ENCODE measurements around the gene ASIP. TPM values are rescaled to one million over a fixed set of nuclear protein-coding genes. Genes with fewer than 3 reads are reported as not detected.
"Not testable (repeated sequence)": the region's sequence is repeated elsewhere in the genome, so short reads cannot be mapped to it uniquely, and the experiment has no call there.

Gene ASIP
- polyA plus RNA-seq (2013, experiment 1 of 2), result not detected
- polyA plus RNA-seq (2013, experiment 2 of 2), result not detected

- no peak within 1 kb of the TSS for H3K9ac ChIP-seq (ENCODE audit: low read depth, low read length)
These were observed at the start of gene ASIP for GRCh38 chr20:34240693-34241615. TSS of gene ASIP (plus strand) at chr20:34241423. CDS start at chr20:34260375, 18,952 bp downstream.

GRCh38 chr20:34193051-34193450, 48.2 kb upstream of the ASIP start:
- Histone ChIP-seq H3K4me1 (ENCODE audit: insufficient read depth, low read length) (peaks cover 19% of the 10 kb centered on the region), H3K9ac (ENCODE audit: low read depth, low read length) (no peak overlapping the region), H3K36me3 (ENCODE audit: insufficient read depth, low read length) (no peaks in the 10 kb centered on the region), H3K4me3 (ENCODE audit: low read length) (no peak overlapping the region), H3K9me3 (ENCODE audit: insufficient read depth, low read depth, low read length) (no peaks in the 10 kb centered on the region), H3K27ac (ENCODE audit: low read depth, low read length) (no peak overlapping the region), H3K27me3 (ENCODE audit: insufficient read depth, low read length) (no peaks in the 10 kb centered on the region)
- 86% methylated on average over 3 of the region's 3 CpGs for WGBS

More at GRCh38 chr20:34240693-34241615, at the start of gene ASIP:
- no peak within 1 kb of the TSS for H3K27ac ChIP-seq (ENCODE audit: low read depth, low read length)
- H3K36me3 ChIP-seq (ENCODE audit: insufficient read depth, low read length), result no peaks in the 10 kb centered on the region
- peaks cover 3% of the 10 kb centered on the region; the same call in 1 of the 2 replicates for H3K9me3 ChIP-seq (ENCODE audit: insufficient read depth, low read depth, low read length)
- no peak within 1 kb of the TSS for H3K4me3 ChIP-seq (ENCODE audit: low read length)
- no peaks in the 10 kb centered on the region for H3K27me3 ChIP-seq (ENCODE audit: insufficient read depth, low read length)
- H3K4me1 ChIP-seq (ENCODE audit: insufficient read depth, low read length), result peaks cover 8% of the 10 kb centered on the region; the same call in 1 of the 2 replicates
- 80% methylated on average over 8 of the region's 9 CpGs for WGBS

- WGBS, result no CpG with 5 or more reads among the region's 3 CpGs
- Histone ChIP-seq H3K27ac (ENCODE audit: low read depth, low read length) (no peak overlapping the region), H3K9ac (ENCODE audit: low read depth, low read length) (no peak overlapping the region)
These were observed 42.0 kb upstream of the ASIP start for GRCh38 chr20:34199183-34199582.

GRCh38 chr20:34200023-34200422, 41.2 kb upstream of the ASIP start:
- no peaks in the 10 kb centered on the region for H3K27me3 ChIP-seq (ENCODE audit: insufficient read depth, low read length)
- H3K9ac ChIP-seq (ENCODE audit: low read depth, low read length), result no peak overlapping the region
- no peak overlapping the region for H3K4me3 ChIP-seq (ENCODE audit: low read length)
- H3K9me3 ChIP-seq (ENCODE audit: insufficient read depth, low read depth, low read length), result no peaks in the 10 kb centered on the region
- WGBS, result 89% methylated on average over 1 of the region's 2 CpGs
- H3K4me1 ChIP-seq (ENCODE audit: insufficient read depth, low read length), result peaks cover 6% of the 10 kb centered on the region; the same call in 1 of the 2 replicates
- H3K36me3 ChIP-seq (ENCODE audit: insufficient read depth, low read length), result no peaks in the 10 kb centered on the region
- no peak overlapping the region for H3K27ac ChIP-seq (ENCODE audit: low read depth, low read length)

More at GRCh38 chr20:34199183-34199582, 42.0 kb upstream of the ASIP start:
- H3K9me3 ChIP-seq (ENCODE audit: insufficient read depth, low read depth, low read length), result no peaks in the 10 kb centered on the region
- H3K27me3 ChIP-seq (ENCODE audit: insufficient read depth, low read length), result no peaks in the 10 kb centered on the region
- H3K4me3 ChIP-seq (ENCODE audit: low read length), result no peak overlapping the region
- peaks cover 8% of the 10 kb centered on the region; the same call in 1 of the 2 replicates for H3K4me1 ChIP-seq (ENCODE audit: insufficient read depth, low read length)
- no peaks in the 10 kb centered on the region for H3K36me3 ChIP-seq (ENCODE audit: insufficient read depth, low read length)

GRCh38 chr20:34201531-34201930, 39.7 kb upstream of the ASIP start:
- Histone ChIP-seq H3K27me3 (ENCODE audit: insufficient read depth, low read length) (no peaks in the 10 kb centered on the region), H3K27ac (ENCODE audit: low read depth, low read length) (no peak overlapping the region), H3K36me3 (ENCODE audit: insufficient read depth, low read length) (no peaks in the 10 kb centered on the region), H3K4me1 (ENCODE audit: insufficient read depth, low read length) (no peaks in the 10 kb centered on the region), H3K9ac (ENCODE audit: low read depth, low read length) (no peak overlapping the region), H3K9me3 (ENCODE audit: insufficient read depth, low read depth, low read length) (no peaks in the 10 kb centered on the region), H3K4me3 (ENCODE audit: low read length) (no peak overlapping the region)
- WGBS, result 90% methylated on average over 4 of the region's 4 CpGs

- H3K4me1 ChIP-seq (ENCODE audit: insufficient read depth, low read length); H3K4me3 ChIP-seq (ENCODE audit: low read length); H3K9ac ChIP-seq (ENCODE audit: low read depth, low read length); H3K9me3 ChIP-seq (ENCODE audit: insufficient read depth, low read depth, low read length); H3K27me3 ChIP-seq (ENCODE audit: insufficient read depth, low read length); H3K36me3 ChIP-seq (ENCODE audit: insufficient read depth, low read length); H3K27ac ChIP-seq (ENCODE audit: low read depth, low read length): not testable (repeated sequence)
- WGBS, result 90% methylated on average over 21 of the region's 21 CpGs
These were observed 35.9 kb upstream of the ASIP start for GRCh38 chr20:34205172-34205880.

- Histone ChIP-seq H3K4me1 (ENCODE audit: insufficient read depth, low read length) (no peaks in the 10 kb centered on the region), H3K36me3 (ENCODE audit: insufficient read depth, low read length) (no peaks in the 10 kb centered on the region), H3K9me3 (ENCODE audit: insufficient read depth, low read depth, low read length) (peaks cover 13% of the 10 kb centered on the region; the same call in 1 of the 2 replicates), H3K9ac (ENCODE audit: low read depth, low read length) (no peak overlapping the region), H3K27me3 (ENCODE audit: insufficient read depth, low read length) (peaks cover 9% of the 10 kb centered on the region; the same call in 1 of the 2 replicates), H3K4me3 (ENCODE audit: low read length) (no peak overlapping the region), H3K27ac (ENCODE audit: low read depth, low read length) (no peak overlapping the region)
- 82% methylated on average over 3 of the region's 3 CpGs for WGBS
These were observed 32.1 kb upstream of the ASIP start for GRCh38 chr20:34209111-34209510.

GRCh38 chr20:34210271-34210670, 31.0 kb upstream of the ASIP start:
- Histone ChIP-seq H3K27ac (ENCODE audit: low read depth, low read length) (no peak overlapping the region), H3K9ac (ENCODE audit: low read depth, low read length) (no peak overlapping the region), H3K36me3 (ENCODE audit: insufficient read depth, low read length) (no peaks in the 10 kb centered on the region), H3K4me3 (ENCODE audit: low read length) (no peak overlapping the region), H3K27me3 (ENCODE audit: insufficient read depth, low read length) (peaks cover 21% of the 10 kb centered on the region), H3K4me1 (ENCODE audit: insufficient read depth, low read length) (no peaks in the 10 kb centered on the region), H3K9me3 (ENCODE audit: insufficient read depth, low read depth, low read length) (peaks cover 13% of the 10 kb centered on the region; the same call in 1 of the 2 replicates)
- 93% methylated on average over 4 of the region's 4 CpGs for WGBS

GRCh38 chr20:34211591-34211990, 29.6 kb upstream of the ASIP start:
- H3K36me3 ChIP-seq (ENCODE audit: insufficient read depth, low read length), result no peaks in the 10 kb centered on the region
- WGBS, result 87% methylated on average over 1 of the region's 2 CpGs
- H3K9me3 ChIP-seq (ENCODE audit: insufficient read depth, low read depth, low read length), result peaks cover 13% of the 10 kb centered on the region; the same call in 1 of the 2 replicates
- no peak overlapping the region for H3K4me3 ChIP-seq (ENCODE audit: low read length)
- H3K9ac ChIP-seq (ENCODE audit: low read depth, low read length), result no peak overlapping the region
- no peak overlapping the region for H3K27ac ChIP-seq (ENCODE audit: low read depth, low read length)
- H3K4me1 ChIP-seq (ENCODE audit: insufficient read depth, low read length), result peaks cover 4% of the 10 kb centered on the region; the same call in 1 of the 2 replicates
- peaks cover 34% of the 10 kb centered on the region for H3K27me3 ChIP-seq (ENCODE audit: insufficient read depth, low read length)

GRCh38 chr20:34213213-34213612, 28.0 kb upstream of the ASIP start:
- Histone ChIP-seq H3K27me3 (ENCODE audit: insufficient read depth, low read length) (peaks cover 39% of the 10 kb centered on the region), H3K36me3 (ENCODE audit: insufficient read depth, low read length) (no peaks in the 10 kb centered on the region), H3K4me3 (ENCODE audit: low read length) (no peak overlapping the region), H3K4me1 (ENCODE audit: insufficient read depth, low read length) (peaks cover 5% of the 10 kb centered on the region; the same call in 1 of the 2 replicates), H3K9ac (ENCODE audit: low read depth, low read length) (no peak overlapping the region), H3K27ac (ENCODE audit: low read depth, low read length) (no peak overlapping the region), H3K9me3 (ENCODE audit: insufficient read depth, low read depth, low read length) (peaks cover 13% of the 10 kb centered on the region; the same call in 1 of the 2 replicates)
- 90% methylated on average over 2 of the region's 2 CpGs for WGBS
